HG03460 (cell line): ENCODE data around the gene SUSD2.
A peak's percentile ranks its signal among the peaks of the same experiment; 100 is the strongest.

Source experiments
- ATAC-seq: cut with Tn5 transposase; IDR thresholded peaks from one replicate; pipeline ENCODE4 v1.9.1; 2021; ENCODE audit not compliant: unreplicated experiment

Gene SUSD2

DNA sequence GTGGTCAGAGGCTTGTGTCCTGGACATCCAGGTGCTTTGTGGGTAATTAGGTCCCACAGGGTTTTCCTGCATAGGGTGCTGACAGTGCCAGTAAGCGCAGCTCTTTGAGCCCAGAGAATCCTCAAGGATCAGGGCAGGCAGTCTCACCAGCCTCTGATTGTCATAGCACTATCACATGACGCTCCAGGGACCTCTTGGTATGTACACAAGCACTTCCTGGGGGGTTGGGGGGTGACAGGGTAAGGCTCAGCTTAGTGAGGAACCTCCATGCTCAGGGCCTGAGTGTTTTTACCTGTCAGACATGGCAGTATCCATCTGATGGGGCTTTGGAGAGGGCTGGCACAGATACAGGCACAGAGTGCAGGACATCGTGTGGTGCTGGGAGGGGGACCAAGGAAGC lies 27.9 kb upstream of the SUSD2 start:
- ATAC-seq, result no peak

- ATAC-seq, result no peak
Measured at GRCh38 chr22:24153959-24154358, 27.3 kb upstream of the SUSD2 start.

- ATAC-seq, result no peak
Measured at GRCh38 chr22:24154826-24155225, 26.5 kb upstream of the SUSD2 start.

DNA sequence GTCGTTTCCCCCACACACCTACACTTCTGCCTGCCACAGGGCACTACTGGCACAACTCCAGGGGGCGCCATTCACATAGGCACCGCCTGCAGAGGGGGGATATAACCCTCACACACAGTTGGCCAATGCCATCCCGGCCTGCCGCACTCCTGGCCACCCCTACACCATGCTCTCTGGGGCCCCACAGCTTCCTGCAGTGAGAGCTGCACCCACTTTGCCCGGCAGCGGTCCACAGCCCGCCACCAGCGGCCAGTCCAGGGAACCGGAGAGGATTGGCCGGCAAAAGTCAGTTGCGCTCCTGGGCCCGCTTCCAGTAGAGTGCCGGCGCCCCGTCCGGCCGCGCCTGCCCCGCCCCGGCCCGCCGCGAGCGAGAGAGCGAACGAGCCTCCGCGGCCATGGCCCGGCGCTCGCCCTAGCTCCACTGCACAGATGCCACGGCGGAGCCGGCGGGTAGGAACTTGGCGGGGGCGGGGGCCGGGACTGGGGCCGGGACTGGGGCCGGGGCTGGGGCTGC lies 25.6 kb upstream of the SUSD2 start:
- no peak for ATAC-seq

GRCh38 chr22:24156141-24156912 lies 25.0 kb upstream of the SUSD2 start:
- ATAC-seq, result no peak

GRCh38 chr22:24156913-24157821 lies 24.1 kb upstream of the SUSD2 start:
- peak; percentile 63 for ATAC-seq

DNA sequence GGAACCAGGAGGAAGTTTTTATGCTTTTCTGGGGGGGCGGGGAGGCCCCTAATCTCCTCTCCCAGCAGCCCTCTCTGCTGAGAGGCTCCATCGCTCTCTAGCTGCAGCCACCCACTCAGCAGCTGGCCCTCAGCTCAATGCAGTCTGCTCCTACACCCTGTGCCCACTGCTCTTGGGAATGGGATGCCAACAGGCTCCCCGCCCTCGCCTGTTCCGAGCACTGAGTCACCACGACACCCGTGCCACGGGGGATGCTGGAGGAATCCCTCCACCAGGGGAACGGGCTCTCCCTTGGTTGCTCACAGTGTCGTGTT lies 23.5 kb upstream of the SUSD2 start:
- ATAC-seq, result no peak

GRCh38 chr22:24159650-24160049 lies 21.6 kb upstream of the SUSD2 start:
- no peak for ATAC-seq

GRCh38 chr22:24160546-24160945 lies 20.7 kb upstream of the SUSD2 start:
- no peak for ATAC-seq

DNA sequence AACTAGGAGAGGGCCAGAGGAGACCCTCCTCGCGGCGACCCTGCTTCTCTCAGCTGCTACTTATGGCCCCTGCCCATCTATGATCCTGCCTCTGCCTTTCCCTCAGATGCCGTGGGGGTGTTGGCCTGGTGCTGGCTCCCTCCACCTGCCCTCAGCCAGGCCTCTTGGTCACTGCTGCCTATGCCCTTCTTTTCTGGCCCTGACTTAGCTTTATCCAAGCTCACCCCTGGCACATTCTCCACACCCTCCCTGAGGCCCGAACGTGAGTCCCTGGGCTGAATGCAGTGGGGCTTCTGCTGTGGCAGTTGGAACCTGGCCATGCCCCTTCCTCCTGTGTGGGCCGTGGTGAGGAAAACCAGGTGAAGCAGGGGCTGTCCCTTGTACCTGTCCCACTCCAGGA lies 19.8 kb upstream of the SUSD2 start:
- no peak for ATAC-seq

DNA sequence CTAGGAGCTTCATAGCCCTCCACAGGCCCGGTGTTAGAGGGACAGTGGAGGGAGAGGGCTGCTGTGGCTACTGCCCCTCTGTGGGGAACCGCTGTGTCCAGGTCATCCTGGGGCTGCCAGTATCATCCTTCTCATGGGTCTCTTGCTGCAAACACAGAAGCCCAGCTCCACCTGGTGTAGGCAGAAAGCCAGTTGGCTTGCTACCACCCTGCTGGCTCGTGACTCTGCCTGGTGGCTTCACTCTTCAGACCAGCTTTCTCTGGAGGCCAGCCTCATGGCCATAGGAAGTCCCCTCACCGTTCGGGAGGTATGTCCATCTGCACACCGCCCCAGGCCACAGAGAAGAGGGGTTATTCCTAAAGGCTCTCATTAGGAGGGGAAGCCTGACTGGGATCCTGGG lies 19.4 kb upstream of the SUSD2 start:
- no peak for ATAC-seq

DNA sequence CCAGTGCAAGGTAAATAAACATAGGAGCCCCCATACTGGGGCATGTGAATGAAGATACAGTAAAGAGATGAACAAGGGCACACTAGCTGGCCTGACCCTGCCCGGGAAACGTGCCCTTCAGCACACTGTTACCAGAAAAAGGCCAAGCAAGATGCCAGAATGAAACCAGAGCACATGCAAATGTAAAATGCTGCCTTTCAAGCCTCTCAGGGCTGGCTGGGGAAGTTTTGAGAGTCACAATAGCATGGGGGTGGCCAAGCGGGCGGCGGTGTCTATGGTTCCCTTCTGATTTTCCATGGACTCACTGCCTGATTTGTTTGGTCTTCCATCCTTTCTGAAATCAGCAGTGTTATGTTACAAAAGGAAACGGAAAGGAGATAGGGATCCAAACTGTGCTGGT lies 18.9 kb upstream of the SUSD2 start:
- ATAC-seq, result no peak

- no peak for ATAC-seq
Measured at GRCh38 chr22:24164243-24164642, 17.0 kb upstream of the SUSD2 start.

DNA sequence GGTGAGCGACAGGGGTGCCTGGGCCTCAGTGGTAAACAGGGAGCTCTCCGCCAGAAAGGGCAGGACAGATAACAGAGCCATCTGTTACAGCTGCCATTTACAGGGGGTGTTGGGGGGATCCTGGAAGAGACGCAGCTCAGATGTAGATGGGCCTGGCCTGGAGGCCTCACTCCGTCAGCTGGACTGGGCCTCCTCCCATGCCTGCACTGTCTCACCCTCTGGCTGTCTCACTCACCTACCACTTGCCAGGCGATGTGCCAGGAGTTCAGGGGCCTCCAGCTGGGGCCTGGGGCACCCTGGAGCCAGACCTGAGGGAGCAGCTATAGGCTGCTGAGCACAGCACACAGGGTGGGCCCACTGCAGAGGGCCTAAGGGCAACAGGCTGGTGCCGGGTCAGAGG lies 16.3 kb upstream of the SUSD2 start:
- no peak for ATAC-seq

DNA sequence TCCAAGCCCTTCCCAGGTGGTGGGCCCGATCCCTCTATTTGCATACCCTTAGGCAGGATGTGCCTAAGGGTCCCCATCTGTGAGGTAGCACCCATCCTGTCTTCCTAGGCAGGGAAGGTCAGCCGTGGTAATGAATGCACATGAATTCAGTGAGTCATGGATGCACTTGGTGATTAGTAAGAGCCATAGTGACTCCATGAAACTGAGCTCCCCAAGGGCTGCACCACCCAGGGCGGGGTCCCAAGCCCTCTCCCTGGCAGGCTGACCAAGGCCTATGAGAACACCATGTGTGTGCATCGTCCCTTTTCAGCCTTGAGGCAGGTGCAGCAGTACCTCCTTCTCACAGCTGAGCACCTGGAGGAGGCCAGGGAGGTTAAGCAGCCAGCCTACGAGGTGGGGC lies 15.6 kb upstream of the SUSD2 start:
- no peak for ATAC-seq

- no peak for ATAC-seq
Measured at GRCh38 chr22:24166811-24167210, 14.5 kb upstream of the SUSD2 start.

- no peak for ATAC-seq
Measured at GRCh38 chr22:24169439-24170058, 11.7 kb upstream of the SUSD2 start.

- ATAC-seq, result no peak
Measured at GRCh38 chr22:24170188-24170587, 11.1 kb upstream of the SUSD2 start.

DNA sequence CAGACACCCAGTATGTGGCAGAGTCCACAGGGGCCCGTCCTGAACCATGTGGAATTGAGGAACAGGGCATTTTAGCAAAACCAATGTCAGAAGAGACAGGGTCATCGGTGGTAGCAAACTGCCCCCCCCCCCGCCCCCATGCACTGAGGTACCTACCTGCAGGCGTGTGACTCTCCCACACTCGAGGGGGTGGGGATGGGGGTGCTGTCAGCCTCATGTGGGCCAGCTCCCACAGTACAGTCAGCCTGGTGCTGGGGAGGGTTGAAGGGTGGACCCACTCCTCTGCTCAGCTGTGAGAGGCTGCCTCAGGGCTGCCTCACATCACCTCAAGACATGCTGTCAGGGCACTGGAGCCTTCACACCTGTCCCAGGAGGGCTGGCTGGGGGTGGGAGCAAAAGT lies 10.7 kb upstream of the SUSD2 start:
- no peak for ATAC-seq

DNA sequence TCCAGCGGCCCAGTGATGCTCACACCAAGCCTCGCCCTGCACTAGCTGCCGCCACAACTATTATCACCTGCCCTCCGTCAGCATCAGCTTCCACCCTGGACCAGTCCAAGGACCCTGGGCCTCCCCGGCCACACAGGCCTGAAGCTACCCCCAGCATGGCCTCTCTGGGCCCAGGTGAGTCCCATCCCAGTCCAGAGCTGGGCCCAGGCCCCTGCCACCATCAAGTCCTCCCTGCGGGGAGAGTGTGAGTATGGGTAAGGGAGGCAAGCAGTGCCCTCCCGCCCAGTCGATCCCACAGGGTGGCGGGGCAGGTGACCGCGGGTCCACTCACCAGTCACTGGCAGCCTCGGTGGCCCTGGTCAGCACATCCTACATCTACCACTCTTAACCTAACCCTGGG lies 9.5 kb upstream of the SUSD2 start:
- no peak for ATAC-seq

DNA sequence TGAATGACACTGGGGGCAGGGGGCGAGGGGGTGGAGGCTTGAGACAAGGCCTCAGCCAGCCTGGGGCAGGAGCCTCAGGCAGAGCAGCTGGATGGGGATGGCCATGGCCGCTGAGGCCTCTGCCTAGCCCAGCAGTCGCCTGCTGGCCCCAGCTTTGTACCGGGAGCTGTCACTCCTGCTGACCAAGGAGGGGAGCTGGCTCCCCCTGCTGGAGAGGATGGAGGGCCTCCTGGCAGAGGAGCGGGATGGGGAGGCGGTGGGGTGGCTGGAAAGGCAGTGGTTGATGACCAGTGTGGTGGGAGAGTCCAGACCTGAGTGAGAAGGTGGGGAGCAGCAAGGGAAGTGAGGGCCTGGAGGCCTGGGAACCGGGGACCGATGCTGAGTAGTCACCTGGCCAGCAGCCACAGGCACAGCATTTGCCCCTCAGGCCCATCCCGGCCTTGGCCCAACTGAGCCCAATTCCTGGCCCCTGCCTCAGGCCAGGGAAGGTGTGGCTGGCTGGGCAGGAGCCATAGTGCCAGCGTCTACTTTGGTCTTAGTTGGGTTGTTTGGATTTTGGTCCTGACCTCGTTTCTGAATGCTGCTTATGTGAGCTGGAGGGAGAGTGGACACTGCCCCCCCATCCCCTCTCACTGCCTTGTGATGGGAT lies 6.0 kb upstream of the SUSD2 start:
- no peak for ATAC-seq
